A673 (cell line): ENCODE results near the gene NCKIPSD. TPM values are rescaled to one million over a fixed set of nuclear protein-coding genes. Genes with fewer than 3 reads are reported as not detected.

ENCODE experiments used
- BruUV-seq: library from RNA; stranded (reverse); fragments of 400-500 nt; replicated peaks from 2 replicates; lab custom pipeline; 2021; lab: Mats Ljungman, UMichigan
- CTCF ChIA-PET: fragments of 300-600 bp; sonication (Branson Sonifier 250); formaldehyde crosslinking; loops from one replicate; lab custom pipeline; 2022; ENCODE audit warnings: antibody characterized with exemption; lab: Charles Lee
- POLR2A ChIA-PET: fragments of 300-600 bp; sonication (Branson Sonifier 250); formaldehyde crosslinking; loops from one replicate; lab custom pipeline; 2022; ENCODE audit warnings: antibody characterized with exemption; ENCODE audit not compliant: low non-redundant PET; lab: Charles Lee
- DNase-seq: peaks from one replicate; pipeline ENCODE4 v3.0.0-alpha.2; 2015; ENCODE audit warnings: low spot score
- H3K27ac ChIP-seq: fragments of 200-600 bp; sonication (generic); 2 replicates; pipeline ENCODE4 v1.5.1; 2016; ENCODE audit warnings: mixed run types, low read depth, mild to moderate bottlenecking, mixed read lengths, antibody characterized with exemption, low read length; ENCODE audit not compliant: poor library complexity, severe bottlenecking
- H3K27me3 ChIP-seq: fragments of 200-600 bp; sonication (generic); replicated peaks from 2 replicates; pipeline ENCODE4 v1.6.1; 2017; ENCODE audit warnings: mixed run types, low read depth, mild to moderate bottlenecking, mixed read lengths, antibody characterized with exemption, low read length; ENCODE audit not compliant: insufficient read depth, poor library complexity
- H3K36me3 ChIP-seq: fragments of 200-600 bp; sonication (generic); 2 replicates; pipeline ENCODE4 v1.6.1; 2016; ENCODE audit warnings: mixed run types, mild to moderate bottlenecking, mixed read lengths, antibody characterized with exemption, low read length; ENCODE audit not compliant: insufficient read depth, poor library complexity, severe bottlenecking
- H3K4me1 ChIP-seq: fragments of 200-600 bp; sonication (generic); 2 replicates; pipeline ENCODE4 v1.6.1; 2017; ENCODE audit warnings: mixed run types, mild to moderate bottlenecking, mixed read lengths, antibody characterized with exemption, low read length; ENCODE audit not compliant: insufficient read depth, poor library complexity, severe bottlenecking
- H3K4me3 ChIP-seq: fragments of 200-600 bp; sonication (generic); 2 replicates; pipeline ENCODE4 v1.5.1; 2016; ENCODE audit warnings: low read depth, mixed run types, mild to moderate bottlenecking, mixed read lengths, low read length; ENCODE audit not compliant: poor library complexity, severe bottlenecking
- H3K9me3 ChIP-seq: fragments of 200-600 bp; sonication (generic); 2 replicates; pipeline ENCODE4 v1.6.1; 2016; ENCODE audit warnings: mixed run types, low read depth, mild to moderate bottlenecking, mixed read lengths, antibody characterized with exemption, low read length; ENCODE audit not compliant: poor library complexity, severe bottlenecking
- CTCF ChIP-seq: fragments of 300-800, 200-600 bp; sonication (generic); conservative IDR thresholded peaks from 2 replicates; pipeline ENCODE4 v1.5.1; 2017; ENCODE audit warnings: low read depth, mild to moderate bottlenecking, antibody characterized with exemption, low read length, moderate library complexity, mixed read lengths
- EZH2 ChIP-seq: fragments of 200-600 bp; sonication (generic); IDR thresholded peaks from 2 replicates; pipeline ENCODE4 v1.6.1; 2017; ENCODE audit warnings: borderline replicate concordance, low read depth, mild to moderate bottlenecking, mixed read lengths, antibody characterized with exemption, low read length; ENCODE audit not compliant: poor library complexity, severe bottlenecking
- intact Hi-C: fragments of 100-400 bp; cut with micrococcal nuclease; formaldehyde crosslinking; loops from one replicate; pipeline ENCODE4 v1.10.0; 2022; ENCODE audit not compliant: unreplicated experiment
- total RNA-seq: library from RNA; stranded (reverse); gene quantifications from 2 replicates; pipeline ENCODE4 v1.2.3, GENCODE V29; 2021

NCKIPSD gene
- total RNA-seq, 1 experiment from 2014 or later: 15.0 TPM

- ChIA-PET POLR2A (no interaction called here), CTCF (no interaction called here)
- Histone ChIP-seq H3K9me3 (no peaks in the 10 kb centered on the region), H3K36me3 (peaks cover 42% of the 10 kb centered on the region), H3K4me1 (peaks cover 15% of the 10 kb centered on the region), H3K27ac (no peak overlapping the region), H3K27me3 (no peaks in the 10 kb centered on the region), H3K4me3 (no peak overlapping the region)
- intact Hi-C loops: no loop called here
- TF ChIP-seq EZH2 (no peak), CTCF (no peak)
- no peak for DNase-seq
- no TSS peak for BruUV-seq
Measured at GRCh38 chr3:48692551-48692950, 6.8 kb upstream of the NCKIPSD start.

GRCh38 chr3:48690846-48691458 is 5.2 kb upstream of the NCKIPSD start:
- ChIA-PET POLR2A (no interaction called here), CTCF (no interaction called here)
- BruUV-seq: no TSS peak
- H3K27ac ChIP-seq: no peak overlapping the region
- no peaks in the 10 kb centered on the region for H3K27me3 ChIP-seq
- H3K36me3 ChIP-seq: peaks cover 42% of the 10 kb centered on the region
- no peak for DNase-seq
- TF ChIP-seq EZH2: no peak
- no peak for TF ChIP-seq CTCF
- peaks cover 15% of the 10 kb centered on the region for H3K4me1 ChIP-seq
- H3K9me3 ChIP-seq: no peaks in the 10 kb centered on the region
- H3K4me3 ChIP-seq: no peak overlapping the region
- intact Hi-C loops: no loop called here

GRCh38 chr3:48689384-48689783 is 3.7 kb upstream of the NCKIPSD start:
- H3K9me3 ChIP-seq: no peaks in the 10 kb centered on the region
- ChIA-PET POLR2A (no interaction called here), CTCF (no interaction called here)
- TF ChIP-seq EZH2 (no peak), CTCF (no peak)
- no peak overlapping the region for H3K4me3 ChIP-seq
- peaks cover 8% of the 10 kb centered on the region for H3K4me1 ChIP-seq
- intact Hi-C loops: no loop called here
- H3K36me3 ChIP-seq: peaks cover 42% of the 10 kb centered on the region
- no peak overlapping the region for H3K27ac ChIP-seq
- no peaks in the 10 kb centered on the region for H3K27me3 ChIP-seq
- no peak for DNase-seq
- no TSS peak for BruUV-seq
